MCF 10A (cell line): ENCODE measurements around the gene SIX5. TPM values are rescaled to one million over a fixed set of nuclear protein-coding genes. Genes with fewer than 3 reads are reported as not detected.

ENCODE experiments used
- BruUV-seq: library from RNA; stranded (reverse); fragments of 400-500 nt; replicated peaks from 2 replicates; lab custom pipeline; 2021; lab: Mats Ljungman, UMichigan
- CTCF ChIA-PET: fragments of 300-600 bp; sonication (Branson Sonifier 250); formaldehyde crosslinking; extraction: SDS; loops from one replicate; lab custom pipeline; 2021; ENCODE audit warnings: antibody characterized with exemption, inconsistent platforms; lab: Yijun Ruan, JAX
- POLR2A ChIA-PET: fragments of 300-600, 350-650 bp; sonication (Branson Sonifier 250); formaldehyde crosslinking; extraction: SDS; loops from one replicate; lab custom pipeline; 2020; ENCODE audit warnings: antibody characterized with exemption, inconsistent platforms; lab: Yijun Ruan, JAX
- DNase-seq: peaks from one replicate; pipeline ENCODE4 v3.0.0-alpha.2; 2018; ENCODE audit not compliant: unreplicated experiment
- H3K27ac Mint-ChIP-seq: one replicate; pipeline ENCODE4 v1.8.0; 2022; ENCODE audit warnings: mild to moderate bottlenecking, low read depth, mixed read lengths; ENCODE audit not compliant: unreplicated experiment
- H3K27me3 Mint-ChIP-seq: one replicate; pipeline ENCODE4 v1.8.0; 2022; ENCODE audit warnings: mixed read lengths; ENCODE audit not compliant: insufficient read depth, unreplicated experiment
- H3K36me3 Mint-ChIP-seq: one replicate; pipeline ENCODE4 v1.8.0; 2022; ENCODE audit warnings: mild to moderate bottlenecking, moderate library complexity, mixed read lengths; ENCODE audit not compliant: insufficient read depth, unreplicated experiment
- H3K4me1 Mint-ChIP-seq: one replicate; pipeline ENCODE4 v1.8.0; 2022; ENCODE audit warnings: mixed read lengths; ENCODE audit not compliant: insufficient read depth, unreplicated experiment
- H3K4me3 Mint-ChIP-seq: one replicate; pipeline ENCODE4 v1.8.0; 2022; ENCODE audit warnings: mild to moderate bottlenecking, moderate library complexity, mixed read lengths; ENCODE audit not compliant: unreplicated experiment
- H3K9me3 Mint-ChIP-seq: one replicate; pipeline ENCODE4 v1.8.0; 2022; ENCODE audit warnings: mixed read lengths; ENCODE audit not compliant: unreplicated experiment
- CTCF ChIP-seq: fragments of 200-600 bp; IDR thresholded peaks from one replicate; pipeline ENCODE4 v1.8.0; 2022; ENCODE audit warnings: antibody characterized with exemption, mild to moderate bottlenecking; ENCODE audit not compliant: unreplicated experiment
- intact Hi-C: fragments of 100-400 bp; cut with micrococcal nuclease; formaldehyde crosslinking; loops from 2 replicates; pipeline ENCODE4 v1.14.1; 2022
- total RNA-seq: library from RNA; stranded (reverse); gene quantifications from 2 replicates; pipeline ENCODE4 v1.2.3, GENCODE V29; 2022

The SIX5 gene
- total RNA-seq, 1 experiment from 2014 or later, result 19.6 TPM

GRCh38 chr19:45814166-45814780 lies 45.2 kb upstream of the SIX5 start:
- Mint-ChIP-seq H3K4me1 (peaks cover 11% of the 10 kb centered on the region), H3K36me3 (peaks cover 21% of the 10 kb centered on the region), H3K4me3 (no peak overlapping the region), H3K27me3 (no peaks in the 10 kb centered on the region), H3K27ac (no peak overlapping the region), H3K9me3 (no peaks in the 10 kb centered on the region)
- no peak for TF ChIP-seq CTCF
- BruUV-seq, result no TSS peak
- POLR2A ChIA-PET, result interaction anchor here (0.6 kb wide), 1 partner anchor 179 kb away, joined by 4 read pairs; no protein-coding TSS in a partner anchor
- CTCF ChIA-PET, result interaction anchor here (0.7 to 1.6 kb wide), 3 partner anchors 10 to 16 kb away, joined by 3 to 5 read pairs (median 3); no protein-coding TSS in a partner anchor
- no peak for DNase-seq
- intact Hi-C loops, result no loop called here

- no peak for TF ChIP-seq CTCF
- no TSS peak for BruUV-seq
- peaks cover 12% of the 10 kb centered on the region for H3K4me1 Mint-ChIP-seq
- peak; percentile 75 for DNase-seq
- ChIA-PET POLR2A (interaction anchor here (0.6 to 1.1 kb wide), 5 partner anchors 10 to 51 kb away, joined by 3 to 5 read pairs (median 3); no protein-coding TSS in a partner anchor), CTCF (interaction anchor here (0.6 kb wide), 2 partner anchors 43 kb away, joined by 4 read pairs; partner anchors contain the start of gene SIX5)
- no peaks in the 10 kb centered on the region for H3K27me3 Mint-ChIP-seq
- H3K4me3 Mint-ChIP-seq, result no peak overlapping the region
- peaks cover 19% of the 10 kb centered on the region for H3K36me3 Mint-ChIP-seq
- intact Hi-C loops, result no loop called here
- peak overlapping the region; percentile 43 for H3K27ac Mint-ChIP-seq
- no peaks in the 10 kb centered on the region for H3K9me3 Mint-ChIP-seq
Measured at GRCh38 chr19:45812297-45812696, 43.2 kb upstream of the SIX5 start.

- peak overlapping the region; percentile 11 for H3K27ac Mint-ChIP-seq
- peaks cover 23% of the 10 kb centered on the region for H3K4me1 Mint-ChIP-seq
- no peaks in the 10 kb centered on the region for H3K9me3 Mint-ChIP-seq
- BruUV-seq, result no TSS peak
- POLR2A ChIA-PET, result interaction anchor here (1.1 to 2.1 kb wide), 5 partner anchors 14 to 226 kb away, joined by 3 to 9 read pairs (median 6); partner anchors contain the start of genes DMWD, QPCTL and SIX5
- DNase-seq, result peak; percentile 81
- intact Hi-C loops, result no loop called here
- CTCF ChIA-PET, result interaction anchor here (0.6 to 3.2 kb wide), 4 partner anchors 11 to 218 kb away, joined by 3 to 11 read pairs (median 4); partner anchors contain the start of gene SIX5
- TF ChIP-seq CTCF, result no peak
- H3K27me3 Mint-ChIP-seq, result no peaks in the 10 kb centered on the region
- peaks cover 6% of the 10 kb centered on the region for H3K36me3 Mint-ChIP-seq
- H3K4me3 Mint-ChIP-seq, result no peak overlapping the region
Measured at GRCh38 chr19:45809643-45810159, 40.6 kb upstream of the SIX5 start.

GRCh38 chr19:45805719-45806118 lies 36.7 kb upstream of the SIX5 start:
- ChIA-PET POLR2A (interaction anchor here (1.1 to 1.9 kb wide), 2 partner anchors 13 to 19 kb away, joined by 3 to 9 read pairs; partner anchors contain the start of gene DMWD), CTCF (interaction anchor here (0.6 to 1.4 kb wide), 4 partner anchors 9 to 35 kb away, joined by 3 to 8 read pairs (median 3); no protein-coding TSS in a partner anchor)
- intact Hi-C loops, result no loop called here
- Mint-ChIP-seq H3K4me3 (no peak overlapping the region), H3K9me3 (no peaks in the 10 kb centered on the region), H3K27ac (no peak overlapping the region), H3K4me1 (peaks cover 23% of the 10 kb centered on the region), H3K27me3 (no peaks in the 10 kb centered on the region), H3K36me3 (peaks cover 6% of the 10 kb centered on the region)
- no TSS peak for BruUV-seq
- DNase-seq, result no peak
- TF ChIP-seq CTCF, result no peak
